Measurements from ENCODE around the gene IRF2BP2. TPM values are rescaled to one million over a fixed set of nuclear protein-coding genes. Genes with fewer than 3 reads are reported as not detected.
"Not testable (repeated sequence)": the region's sequence is repeated elsewhere in the genome, so short reads cannot be mapped to it uniquely, and the experiment has no call there.

IRF2BP2 gene
- total RNA-seq, 2 experiments from 2014 or later: 83.0 to 95.0 TPM

DNA sequence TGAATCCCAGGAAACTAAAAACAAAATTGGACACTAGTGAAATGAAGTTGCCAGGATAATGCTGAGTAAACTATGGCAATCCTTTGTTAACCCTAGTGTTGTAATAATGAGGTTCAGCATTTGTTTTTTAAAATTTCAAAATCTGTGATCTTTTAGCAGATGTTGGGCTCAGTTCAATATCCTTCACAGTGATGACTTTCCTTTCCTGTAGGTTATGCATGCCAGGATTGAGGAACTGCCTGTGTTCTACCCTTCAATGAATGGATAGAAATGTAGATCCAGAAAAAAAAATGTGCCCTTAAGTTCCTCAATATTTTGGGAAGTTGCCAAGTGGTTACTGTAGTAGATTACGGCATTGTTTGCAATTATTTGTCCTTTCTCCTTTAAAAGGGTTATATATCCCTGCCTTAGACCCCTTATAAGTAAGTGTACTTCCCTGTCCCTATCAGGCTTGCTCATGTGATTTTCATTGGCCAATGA is 35.5 kb upstream of the IRF2BP2 start:
- Mint-ChIP-seq H3K27me3 (peaks cover 11% of the 10 kb centered on the region), H3K4me1 (no peaks in the 10 kb centered on the region), H3K9me3 (peaks cover 10% of the 10 kb centered on the region), H3K27ac (no peak overlapping the region), H3K4me3 (no peak overlapping the region), H3K36me3 (ENCODE audit: low read depth) (peaks cover 5% of the 10 kb centered on the region)
- POLR2A ChIA-PET: no interaction called here
- CTCF ChIA-PET: no interaction called here
- no peak for DNase-seq

DNA sequence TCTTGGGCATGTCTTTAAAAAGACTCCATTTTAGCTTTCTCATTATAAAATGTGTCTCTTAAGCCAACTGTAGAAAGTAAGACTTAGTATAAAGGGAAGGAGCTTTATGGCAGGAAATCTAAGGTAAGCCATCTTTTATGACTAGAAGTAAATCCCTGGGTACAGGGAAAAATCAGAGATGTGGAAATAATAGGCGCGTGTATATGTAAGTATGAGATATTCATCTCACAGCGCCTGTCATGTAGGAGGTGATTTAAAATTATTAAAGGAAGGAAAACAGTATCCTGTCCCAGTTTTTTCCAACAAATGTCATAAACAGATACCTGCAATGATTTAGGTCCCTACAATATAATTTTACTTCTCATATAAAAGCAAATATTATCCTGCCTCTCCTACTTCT is 35.0 kb upstream of the IRF2BP2 start:
- Mint-ChIP-seq H3K27ac (no peak overlapping the region), H3K36me3 (ENCODE audit: low read depth) (peaks cover 5% of the 10 kb centered on the region), H3K27me3 (peaks cover 8% of the 10 kb centered on the region), H3K9me3 (peaks cover 10% of the 10 kb centered on the region), H3K4me3 (no peak overlapping the region), H3K4me1 (peaks cover 2% of the 10 kb centered on the region)
- POLR2A ChIA-PET: no interaction called here
- CTCF ChIA-PET: no interaction called here
- no peak for DNase-seq

DNA sequence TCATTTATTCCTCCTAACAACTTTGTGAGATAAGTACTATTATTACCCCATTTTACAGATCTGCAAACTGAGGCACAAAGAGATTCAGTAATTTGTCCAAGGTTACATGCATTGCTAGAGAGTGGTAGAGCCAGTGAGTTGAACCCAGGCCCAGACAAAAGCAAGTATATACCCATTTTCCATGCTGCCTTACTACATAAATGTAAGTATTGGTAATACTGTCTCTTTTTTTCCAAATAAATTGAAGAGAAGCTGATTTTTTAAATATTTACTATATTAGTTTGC is 33.8 kb upstream of the IRF2BP2 start:
- H3K27ac Mint-ChIP-seq: no peak overlapping the region
- POLR2A ChIA-PET: no interaction called here
- H3K4me1 Mint-ChIP-seq: peaks cover 2% of the 10 kb centered on the region
- H3K9me3 Mint-ChIP-seq: peaks cover 10% of the 10 kb centered on the region
- peaks cover 5% of the 10 kb centered on the region for H3K36me3 Mint-ChIP-seq (ENCODE audit: low read depth)
- peaks cover 8% of the 10 kb centered on the region for H3K27me3 Mint-ChIP-seq
- CTCF ChIA-PET: no interaction called here
- DNase-seq: no peak
- H3K4me3 Mint-ChIP-seq: no peak overlapping the region

DNA sequence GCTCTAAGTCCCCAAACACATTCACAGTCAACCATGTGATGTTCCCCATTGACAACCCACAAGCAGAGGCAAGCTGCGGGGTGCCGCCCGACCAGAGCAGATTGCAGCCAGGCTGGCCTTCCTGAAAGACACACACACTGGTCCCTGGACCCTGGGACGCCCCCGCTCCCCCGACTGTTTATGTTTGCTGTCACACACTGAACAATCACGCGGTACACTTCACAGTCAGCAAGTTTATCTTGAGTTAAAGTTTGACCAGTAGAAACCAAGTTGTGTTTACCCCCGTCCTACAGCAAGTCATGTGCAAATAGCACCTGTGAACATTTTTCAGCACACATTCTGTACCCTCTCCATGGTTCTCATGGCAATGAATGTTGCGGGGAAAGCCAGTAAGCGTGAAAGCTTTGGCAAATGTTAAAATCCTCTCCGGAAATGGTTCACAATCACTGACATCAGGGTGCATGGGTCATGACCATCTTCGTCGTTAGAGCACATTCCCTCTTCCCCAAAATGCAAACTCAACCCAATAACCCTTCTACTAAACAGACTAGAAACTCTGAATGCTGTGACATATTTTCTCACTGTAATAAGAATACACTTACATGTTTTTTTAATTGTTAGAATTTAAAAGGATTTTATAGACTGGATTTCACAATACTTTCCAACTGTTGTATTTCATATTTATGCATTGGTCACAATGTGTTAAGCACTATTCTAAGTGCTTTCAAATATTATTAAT is 33.3 kb upstream of the IRF2BP2 start:
- DNase-seq: no peak
- peaks cover 2% of the 10 kb centered on the region for H3K4me1 Mint-ChIP-seq
- ChIA-PET CTCF (no interaction called here), POLR2A (no interaction called here)
- H3K27me3 Mint-ChIP-seq: peaks cover 8% of the 10 kb centered on the region
- no peak overlapping the region for H3K27ac Mint-ChIP-seq
- H3K4me3 Mint-ChIP-seq: no peak overlapping the region
- H3K9me3 Mint-ChIP-seq: peaks cover 10% of the 10 kb centered on the region
- peaks cover 5% of the 10 kb centered on the region for H3K36me3 Mint-ChIP-seq (ENCODE audit: low read depth)

DNA sequence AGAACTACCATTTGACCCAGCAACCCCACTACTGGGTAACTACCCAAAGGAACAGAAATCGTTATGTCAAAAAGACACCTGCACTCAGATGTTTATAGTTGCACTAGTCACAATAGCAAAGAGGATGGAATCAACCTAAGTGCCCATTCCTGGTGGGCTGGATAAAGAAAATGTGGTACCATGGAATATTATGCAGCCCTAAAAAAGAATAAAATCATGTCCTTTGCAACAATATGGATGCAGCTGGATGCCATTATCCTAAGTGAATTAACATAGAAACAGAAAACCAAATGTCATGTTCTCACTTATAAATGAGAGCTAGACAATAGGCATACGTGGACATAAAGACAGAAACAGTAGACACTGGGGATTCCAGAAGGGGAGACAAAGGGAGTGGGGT is 32.5 kb upstream of the IRF2BP2 start:
- ChIA-PET POLR2A (no interaction called here), CTCF (no interaction called here)
- H3K27me3 Mint-ChIP-seq: peaks cover 8% of the 10 kb centered on the region
- peaks cover 10% of the 10 kb centered on the region for H3K9me3 Mint-ChIP-seq
- no peak overlapping the region for H3K4me3 Mint-ChIP-seq
- DNase-seq: no peak
- peaks cover 5% of the 10 kb centered on the region for H3K36me3 Mint-ChIP-seq (ENCODE audit: low read depth)
- H3K27ac Mint-ChIP-seq: no peak overlapping the region
- peaks cover 2% of the 10 kb centered on the region for H3K4me1 Mint-ChIP-seq

DNA sequence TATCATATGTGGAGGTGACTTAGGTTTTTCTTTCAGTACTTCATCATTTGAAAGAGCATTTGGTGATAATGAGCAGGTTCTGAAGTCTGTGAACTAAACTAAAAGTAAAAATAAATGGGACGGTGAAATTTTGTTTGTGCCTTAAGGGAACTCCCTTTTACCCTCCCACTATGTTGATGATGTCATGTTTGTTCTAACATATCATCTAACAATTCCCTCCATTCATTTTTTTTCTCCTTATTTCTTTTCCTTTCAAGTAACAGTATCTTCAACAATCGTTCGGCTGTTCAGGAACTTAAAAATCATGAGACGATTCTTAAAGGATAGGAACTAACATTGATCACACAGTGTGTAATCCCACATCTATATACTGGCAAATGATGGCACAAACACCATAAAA is 30.0 kb upstream of the IRF2BP2 start:
- POLR2A ChIA-PET: no interaction called here
- CTCF ChIA-PET: interaction anchor here (0.7 to 1.5 kb wide), 2 partner anchors 15 to 119 kb away, joined by 3 read pairs; no protein-coding TSS in a partner anchor
- H3K9me3 Mint-ChIP-seq: peaks cover 3% of the 10 kb centered on the region

DNA sequence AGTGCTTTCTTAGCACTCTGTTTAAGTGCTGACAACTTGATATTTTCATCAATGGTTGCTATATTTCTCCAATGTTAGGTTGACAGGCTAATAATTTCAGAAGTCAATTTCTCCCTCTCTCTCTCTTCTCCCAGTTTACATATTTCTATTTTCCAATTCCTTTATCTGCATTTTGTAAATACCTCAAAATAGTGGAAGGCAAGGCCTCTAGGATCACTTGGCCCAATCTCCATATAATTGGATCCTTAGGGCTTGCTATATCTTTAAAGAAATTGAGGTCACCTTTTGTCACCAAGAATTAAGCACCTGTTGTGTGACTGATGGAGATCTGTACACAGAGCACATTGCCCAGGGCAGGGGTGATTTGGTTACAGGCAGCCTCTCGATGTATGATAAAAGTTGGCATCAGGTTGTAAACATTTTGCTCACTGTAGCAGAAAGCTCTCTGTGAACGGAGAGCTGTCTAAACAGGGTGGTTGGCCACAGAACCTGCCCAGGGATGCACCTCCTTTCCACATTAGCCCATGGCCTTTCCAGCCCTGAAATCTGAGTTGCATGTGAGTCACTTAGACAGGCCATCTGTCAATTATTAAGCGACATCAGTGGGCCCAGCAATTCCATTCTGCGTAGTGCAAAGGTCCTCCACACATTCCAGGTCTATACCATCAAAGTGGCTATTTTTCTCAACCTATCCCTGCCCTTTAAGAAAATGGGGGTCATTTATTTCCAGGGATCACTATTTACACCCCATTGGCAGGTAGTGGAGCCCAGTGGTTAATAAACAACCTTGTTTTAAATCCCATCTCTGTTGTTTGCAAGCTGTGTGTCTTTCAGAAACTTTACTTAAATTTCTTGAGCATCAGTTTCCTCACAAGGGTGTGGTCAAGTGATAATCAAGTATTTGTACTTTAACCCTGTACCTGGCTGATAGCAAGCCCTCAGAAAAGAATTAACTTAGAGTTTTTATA is 29.1 kb upstream of the IRF2BP2 start:
- Mint-ChIP-seq H3K4me3 (no peak overlapping the region), H3K36me3 (ENCODE audit: low read depth) (no peaks in the 10 kb centered on the region), H3K27ac (no peak overlapping the region), H3K4me1 (peaks cover 2% of the 10 kb centered on the region), H3K9me3 (peaks cover 3% of the 10 kb centered on the region), H3K27me3 (no peaks in the 10 kb centered on the region)
- DNase-seq: no peak
- CTCF ChIA-PET: interaction anchor here (0.6 to 1.5 kb wide), 2 partner anchors 14 to 353 kb away, joined by 3 read pairs; no protein-coding TSS in a partner anchor
- POLR2A ChIA-PET: no interaction called here

More for the DNA sequence above, 30.0 kb upstream of the IRF2BP2 start:
- no peak overlapping the region for H3K4me3 Mint-ChIP-seq
- H3K4me1 Mint-ChIP-seq: peaks cover 2% of the 10 kb centered on the region
- DNase-seq: no peak
- no peak overlapping the region for H3K27ac Mint-ChIP-seq
- H3K27me3 Mint-ChIP-seq: peaks cover 3% of the 10 kb centered on the region
- H3K36me3 Mint-ChIP-seq (ENCODE audit: low read depth): no peaks in the 10 kb centered on the region

DNA sequence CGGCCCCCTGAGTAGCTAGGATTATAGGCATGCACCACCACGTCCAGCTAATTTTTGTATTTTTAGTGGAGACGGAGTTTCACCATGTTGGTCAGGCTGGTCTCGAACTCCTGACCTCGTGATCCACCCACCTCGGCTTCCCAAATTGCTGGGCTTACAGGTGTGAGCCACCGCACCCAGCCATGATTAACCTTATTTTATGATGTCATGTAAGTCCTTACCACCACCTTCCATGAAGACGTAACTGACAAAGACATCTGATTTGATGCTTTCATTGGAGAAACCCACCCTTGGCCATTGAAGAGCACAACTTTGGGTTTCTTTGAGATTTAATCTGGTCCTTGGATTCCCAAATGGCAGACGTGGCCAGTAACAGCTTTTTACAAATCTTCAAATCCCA is 24.9 kb upstream of the IRF2BP2 start:
- CTCF ChIA-PET: not testable (repeated sequence)

DNA sequence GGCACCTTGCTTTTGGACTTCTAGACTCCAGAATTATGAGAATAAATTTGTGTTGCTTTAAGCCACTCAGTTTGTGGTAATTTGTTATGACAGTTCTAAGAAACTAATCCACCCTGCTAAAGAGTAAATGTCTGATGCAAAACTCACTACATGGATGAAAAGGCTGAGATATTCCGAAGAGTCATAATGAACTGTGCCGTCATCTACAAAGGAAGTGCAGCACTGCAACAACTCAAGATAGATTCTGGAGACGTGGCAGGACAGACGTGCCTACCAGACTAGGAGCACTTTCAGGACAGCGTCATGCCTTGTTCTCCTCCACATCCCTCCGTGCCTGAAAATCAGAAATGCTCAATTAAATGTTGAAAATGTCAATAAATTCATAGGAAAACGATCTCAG is 24.4 kb upstream of the IRF2BP2 start:
- Mint-ChIP-seq H3K4me3 (no peak overlapping the region), H3K4me1 (no peaks in the 10 kb centered on the region), H3K27ac (no peak overlapping the region), H3K27me3 (no peaks in the 10 kb centered on the region), H3K9me3 (peaks cover 7% of the 10 kb centered on the region), H3K36me3 (ENCODE audit: low read depth) (no peaks in the 10 kb centered on the region)
- CTCF ChIA-PET: no interaction called here
- POLR2A ChIA-PET: no interaction called here
- no peak for DNase-seq

More for the DNA sequence above, 24.9 kb upstream of the IRF2BP2 start:
- H3K4me3 Mint-ChIP-seq; DNase-seq; POLR2A ChIA-PET; H3K9me3 Mint-ChIP-seq; H3K4me1 Mint-ChIP-seq; H3K36me3 Mint-ChIP-seq (ENCODE audit: low read depth); H3K27ac Mint-ChIP-seq; H3K27me3 Mint-ChIP-seq: not testable (repeated sequence)

DNA sequence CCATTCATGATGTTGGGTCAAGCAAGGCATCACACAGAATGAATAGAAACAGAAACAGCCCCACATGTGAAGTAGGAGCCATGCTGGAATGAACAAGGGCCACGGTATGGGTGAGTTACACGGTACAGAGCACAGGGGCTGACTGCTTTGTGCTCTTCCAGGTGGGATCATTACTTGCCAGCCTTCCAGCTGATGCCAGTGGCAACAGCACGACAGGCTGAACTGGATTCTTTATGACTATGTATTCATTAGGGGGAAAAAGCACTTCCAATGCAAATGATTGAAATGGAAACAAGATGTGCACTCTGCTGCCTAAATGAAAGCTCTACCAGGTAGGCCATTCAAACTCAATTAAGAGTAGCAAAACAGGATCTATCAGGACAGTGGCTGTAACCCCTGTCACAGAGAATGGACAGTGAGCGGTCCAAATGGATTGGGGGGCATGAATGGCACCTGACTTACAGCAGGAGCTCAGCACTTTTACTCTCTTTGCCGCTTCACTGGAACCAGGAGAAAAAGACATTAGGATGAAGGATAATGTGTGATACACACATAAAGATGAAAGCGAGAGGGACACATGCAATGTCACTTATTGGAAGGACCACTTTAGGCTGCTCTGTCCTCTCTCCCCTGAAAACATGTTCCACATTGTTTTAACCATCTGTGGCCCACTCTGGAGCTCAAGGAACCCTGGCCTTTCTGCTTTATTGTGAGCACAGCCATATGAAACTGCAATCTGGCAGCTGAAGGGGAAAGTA is 23.4 kb upstream of the IRF2BP2 start:
- Mint-ChIP-seq H3K27me3 (no peaks in the 10 kb centered on the region), H3K27ac (no peak overlapping the region), H3K9me3 (peaks cover 7% of the 10 kb centered on the region), H3K36me3 (ENCODE audit: low read depth) (no peaks in the 10 kb centered on the region), H3K4me1 (no peaks in the 10 kb centered on the region), H3K4me3 (no peak overlapping the region)
- ChIA-PET CTCF (interaction anchor here (1.1 kb wide), 1 partner anchor 134 kb away, joined by 3 read pairs; no protein-coding TSS in a partner anchor), POLR2A (no interaction called here)
- DNase-seq: no peak

DNA sequence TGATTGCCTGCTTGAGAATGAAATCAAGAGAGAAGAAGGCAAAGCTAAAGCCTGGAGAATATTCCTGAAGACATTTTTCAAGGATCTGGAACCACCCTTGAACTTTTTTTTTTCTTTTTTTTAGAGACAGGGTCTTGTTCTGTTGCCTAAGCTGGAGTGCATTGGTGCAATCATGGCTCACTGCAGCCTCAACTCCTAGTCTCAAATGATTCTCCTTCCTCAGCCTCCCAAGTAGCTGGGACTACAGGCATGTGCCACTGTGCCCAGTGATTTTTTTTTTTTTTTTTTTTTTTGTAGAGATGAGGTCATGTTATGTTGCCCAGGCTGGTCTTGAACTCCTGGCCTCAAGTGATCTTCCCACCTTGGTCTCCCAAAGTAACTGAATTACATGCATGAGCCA is 22.2 kb upstream of the IRF2BP2 start:
- no peak for DNase-seq
- Mint-ChIP-seq H3K36me3 (ENCODE audit: low read depth) (no peaks in the 10 kb centered on the region), H3K27me3 (no peaks in the 10 kb centered on the region), H3K9me3 (peaks cover 9% of the 10 kb centered on the region), H3K27ac (no peak overlapping the region), H3K4me1 (no peaks in the 10 kb centered on the region), H3K4me3 (no peak overlapping the region)
- POLR2A ChIA-PET: interaction anchor here (0.7 kb wide), 1 partner anchor 21 kb away, joined by 3 read pairs; no protein-coding TSS in a partner anchor
- CTCF ChIA-PET: interaction anchor here (0.6 to 1.4 kb wide), 4 partner anchors 18 to 145 kb away, joined by 3 to 9 read pairs (median 3); no protein-coding TSS in a partner anchor

DNA sequence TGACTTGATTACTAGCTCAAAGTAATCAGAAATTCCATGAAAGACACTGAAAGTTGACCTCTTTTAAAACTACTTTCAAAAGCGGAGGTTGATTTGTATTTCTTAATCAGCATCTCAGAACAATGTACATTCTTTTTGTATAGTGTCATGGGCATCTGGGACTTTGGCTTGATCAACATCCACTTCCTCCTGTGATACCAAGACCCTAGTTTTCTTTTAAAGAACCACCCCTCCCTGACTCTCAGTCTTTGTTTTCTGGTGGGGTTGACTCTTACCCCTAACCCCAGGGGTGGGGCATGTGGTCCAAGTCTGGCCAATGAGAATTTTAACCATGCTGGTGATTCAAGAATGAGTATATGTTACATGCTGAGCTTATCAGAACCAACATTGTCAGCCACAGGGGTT is 21.7 kb upstream of the IRF2BP2 start:
- H3K4me3 Mint-ChIP-seq: no peak overlapping the region
- no peaks in the 10 kb centered on the region for H3K4me1 Mint-ChIP-seq
- no peaks in the 10 kb centered on the region for H3K27me3 Mint-ChIP-seq
- no peaks in the 10 kb centered on the region for H3K36me3 Mint-ChIP-seq (ENCODE audit: low read depth)
- no peak overlapping the region for H3K27ac Mint-ChIP-seq
- peaks cover 10% of the 10 kb centered on the region for H3K9me3 Mint-ChIP-seq
- POLR2A ChIA-PET: interaction anchor here (0.7 kb wide), 1 partner anchor 20 kb away, joined by 3 read pairs; no protein-coding TSS in a partner anchor
- DNase-seq: no peak
- CTCF ChIA-PET: interaction anchor here (0.6 to 1.4 kb wide), 4 partner anchors 18 to 145 kb away, joined by 3 to 9 read pairs (median 3); no protein-coding TSS in a partner anchor

Measured in activated CD4-positive, alpha-beta T cell treated with anti-CD3 and anti-CD28 coated beads, Interleukin-2, amount 10 ng/mL, durations not matched to agents 7 days and 5 days (primary cell).